Coronary artery (tissue), 2 donors: ENCODE measurements around the gene PIP5KL1.

Experiments
- DNase-seq: peaks from one replicate; pipeline ENCODE4 v3.0.0-alpha.2; 2017; ENCODE audit warnings: low spot score
- H3K27ac ChIP-seq, 2 donors: fragments of 200-600 bp; sonication (generic); one replicate each; pipeline ENCODE4 v1.5.1; 2016 to 2019
- H3K4me3 ChIP-seq: fragments of 200-600 bp; sonication (generic); 2 replicates; pipeline ENCODE4 v1.5.1; 2016; ENCODE audit warnings: mild to moderate bottlenecking, moderate library complexity
- CTCF ChIP-seq: fragments of 200-600 bp; sonication (generic); IDR thresholded peaks from one replicate; pipeline ENCODE4 v1.5.1; 2019; ENCODE audit warnings: antibody characterized with exemption

PIP5KL1 gene

GRCh38 chr9:127896395-127897192, 34.0 kb downstream of the PIP5KL1 start:
- peak overlapping the region; percentile 93 to 99 for H3K27ac ChIP-seq
- TF ChIP-seq CTCF = no peak
- H3K4me3 ChIP-seq = peak overlapping the region; percentile 96
- DNase-seq = peak; percentile 77

GRCh38 chr9:127895811-127896210, 34.8 kb downstream of the PIP5KL1 start:
- Histone ChIP-seq H3K27ac (peak overlapping the region in 1 of 2 donors; percentile 7), H3K4me3 (no peak overlapping the region)
- TF ChIP-seq CTCF = no peak
- no peak for DNase-seq

- Histone ChIP-seq H3K27ac (no peak overlapping the region), H3K4me3 (no peak overlapping the region)
- TF ChIP-seq CTCF = no peak
- no peak for DNase-seq
Measured at GRCh38 chr9:127893392-127893791, 37.2 kb downstream of the PIP5KL1 start.

GRCh38 chr9:127892831-127893230, 37.7 kb downstream of the PIP5KL1 start:
- no peak for TF ChIP-seq CTCF
- no peak for DNase-seq
- Histone ChIP-seq H3K27ac (no peak overlapping the region), H3K4me3 (no peak overlapping the region)

GRCh38 chr9:127890053-127890452, 40.5 kb downstream of the PIP5KL1 start:
- no peak overlapping the region for H3K4me3 ChIP-seq
- no peak for DNase-seq
- no peak for TF ChIP-seq CTCF
- H3K27ac ChIP-seq = no peak overlapping the region

GRCh38 chr9:127887792-127888191, 42.8 kb downstream of the PIP5KL1 start:
- Histone ChIP-seq H3K4me3 (no peak overlapping the region), H3K27ac (no peak overlapping the region)
- no peak for TF ChIP-seq CTCF
- DNase-seq = no peak

- peak overlapping the region in 1 of 2 donors; percentile 60 for H3K27ac ChIP-seq
- H3K4me3 ChIP-seq = no peak overlapping the region
- peak; percentile 72 for DNase-seq
- TF ChIP-seq CTCF = no peak
Measured at GRCh38 chr9:127886401-127886972, 44.1 kb downstream of the PIP5KL1 start.
